GM23338 (cell line): ENCODE data around the gene EVI5L. TPM values are rescaled to one million over a fixed set of nuclear protein-coding genes. Genes with fewer than 3 reads are reported as not detected.

Source experiments
- ATAC-seq: fragments of 200-7000 bp; cut with Tn5 transposase; 3 replicates; pipeline ENCODE4 v1.9.1; 2020
- DNase-seq: peaks from one replicate; pipeline ENCODE4 v3.0.0-alpha.2; 2015; ENCODE audit warnings: low spot score
- H2AFZ ChIP-seq: fragments of 200-600 bp; sonication (generic); 2 replicates; pipeline ENCODE4 v1.8.0; 2016; ENCODE audit warnings: antibody characterized with exemption, mild to moderate bottlenecking, moderate library complexity
- H3F3A ChIP-seq: fragments of 200-600 bp; sonication (generic); replicated peaks from 2 replicates; pipeline ENCODE4 v1.8.0; 2017; ENCODE audit warnings: antibody characterized with exemption, mixed run types, low read depth
- H3K27ac ChIP-seq: fragments of 200-600 bp; sonication (generic); 2 replicates; pipeline ENCODE4 v1.6.1; 2016; ENCODE audit warnings: low read depth
- H3K27me3 ChIP-seq: fragments of 200-600 bp; sonication (generic); 2 replicates; pipeline ENCODE4 v1.8.0; 2016; ENCODE audit warnings: mild to moderate bottlenecking, mixed run types, moderate library complexity; ENCODE audit not compliant: insufficient read depth
- H3K36me3 ChIP-seq: fragments of 200-600 bp; sonication (generic); 2 replicates; pipeline ENCODE4 v1.8.0; 2016; ENCODE audit warnings: mild to moderate bottlenecking; ENCODE audit not compliant: insufficient read depth
- H3K4me1 ChIP-seq: fragments of 200-600 bp; sonication (generic); 2 replicates; pipeline ENCODE4 v1.8.0; 2016; ENCODE audit warnings: mild to moderate bottlenecking, moderate library complexity; ENCODE audit not compliant: insufficient read depth
- H3K4me2 ChIP-seq: fragments of 200-600 bp; sonication (generic); 2 replicates; pipeline ENCODE4 v1.7.1; 2017; ENCODE audit warnings: mixed run types
- H3K4me3 ChIP-seq: fragments of 200-600 bp; sonication (generic); 2 replicates; pipeline ENCODE4 v1.6.1; 2016; ENCODE audit warnings: mixed run types
- H3K79me2 ChIP-seq: fragments of 200-600 bp; sonication (generic); replicated peaks from 2 replicates; pipeline ENCODE4 v1.8.0; 2017; ENCODE audit warnings: mild to moderate bottlenecking; ENCODE audit not compliant: insufficient read depth
- H3K9me2 ChIP-seq: fragments of 200-600 bp; sonication (generic); 2 replicates; pipeline ENCODE4 v1.8.0; 2017; ENCODE audit not compliant: insufficient read depth
- H4K20me1 ChIP-seq: fragments of 200-600 bp; sonication (generic); replicated peaks from 2 replicates; pipeline ENCODE4 v1.8.0; 2017; ENCODE audit warnings: mild to moderate bottlenecking; ENCODE audit not compliant: insufficient read depth
- H3K27ac Mint-ChIP-seq: 2 replicates; pipeline ENCODE4 v1.8.0; 2020; ENCODE audit warnings: inconsistent platforms, mild to moderate bottlenecking, moderate library complexity, mixed read lengths
- H3K27me3 Mint-ChIP-seq: 3 replicates; pipeline ENCODE4 v1.8.0; 2022; ENCODE audit warnings: low read depth, mild to moderate bottlenecking, moderate library complexity, mixed read lengths, inconsistent platforms; ENCODE audit not compliant: insufficient read depth, poor library complexity
- H3K36me3 Mint-ChIP-seq: 3 replicates; pipeline ENCODE4 v1.8.0; 2021; ENCODE audit warnings: low read depth, mild to moderate bottlenecking, inconsistent platforms, moderate library complexity, mixed read lengths
- H3K4me1 Mint-ChIP-seq: 3 replicates; pipeline ENCODE4 v1.8.0; 2020; ENCODE audit warnings: mild to moderate bottlenecking, inconsistent platforms, mixed read lengths
- H3K4me3 Mint-ChIP-seq: 3 replicates; pipeline ENCODE4 v1.8.0; 2021; ENCODE audit warnings: moderate library complexity, mild to moderate bottlenecking, inconsistent platforms, mixed read lengths
- H3K9me3 Mint-ChIP-seq: 3 replicates; pipeline ENCODE4 v1.8.0; 2020; ENCODE audit warnings: moderate library complexity, mild to moderate bottlenecking, inconsistent platforms, mixed read lengths
- CREB1 ChIP-seq: fragments of 250-450 bp; sonication (Bioruptor Pico); IDR thresholded peaks from 2 replicates; pipeline ENCODE4 v1.5.0; 2020; ENCODE audit warnings: low read depth, mild to moderate bottlenecking, moderate library complexity
- ETS1 ChIP-seq: IDR thresholded peaks from 2 replicates; pipeline ENCODE4 v1.6.1; 2016; ENCODE audit warnings: antibody characterized with exemption
- EZH2 ChIP-seq: fragments of 200-600 bp; sonication (generic); IDR thresholded peaks from one replicate; pipeline ENCODE4 v1.8.0; 2017; ENCODE audit warnings: antibody characterized with exemption, mild to moderate bottlenecking, low read depth; ENCODE audit not compliant: unreplicated experiment
- JUNB ChIP-seq: IDR thresholded peaks from one replicate; pipeline ENCODE4 v1.6.1; 2016; ENCODE audit warnings: antibody characterized with exemption; ENCODE audit not compliant: unreplicated experiment
- NANOG ChIP-seq: IDR thresholded peaks from 2 replicates; pipeline ENCODE4 v1.6.1; 2016; ENCODE audit warnings: antibody characterized with exemption, borderline replicate concordance
- POLR2AphosphoS5 ChIP-seq: IDR thresholded peaks from 2 replicates; pipeline ENCODE4 v1.6.1; 2016; ENCODE audit warnings: antibody characterized with exemption, low read depth
- REST ChIP-seq: IDR thresholded peaks from one replicate; pipeline ENCODE4 v1.6.1; 2018; ENCODE audit warnings: antibody characterized with exemption; ENCODE audit not compliant: unreplicated experiment
- STAT1 ChIP-seq: IDR thresholded peaks from one replicate; pipeline ENCODE4 v1.6.1; 2016; ENCODE audit warnings: antibody characterized with exemption; ENCODE audit not compliant: unreplicated experiment
- ZNF114 ChIP-seq: fragments of 250-450 bp; sonication (Bioruptor Pico); IDR thresholded peaks from 2 replicates; pipeline ENCODE4 v1.5.0; 2020; ENCODE audit warnings: mild to moderate bottlenecking, moderate library complexity
- ZNF331 ChIP-seq: fragments of 250-450 bp; sonication (Bioruptor Pico); IDR thresholded peaks from 2 replicates; pipeline ENCODE4 v1.5.0; 2020; ENCODE audit warnings: low read depth, mild to moderate bottlenecking, moderate library complexity
- ZNF462 ChIP-seq: fragments of 250-450 bp; sonication (Bioruptor Pico); IDR thresholded peaks from 2 replicates; pipeline ENCODE4 v1.5.0; 2020; ENCODE audit warnings: mild to moderate bottlenecking, moderate library complexity
- polyA plus RNA-seq: library from polyadenylated mRNA; unstranded; fragments of >200 nt; fragmentation: Nextera tagmentation; extraction: Ambion mirVana; gene quantifications from 2 replicates; pipeline ENCODE4 v1.2.1, GENCODE V29; 2016
- total RNA-seq: library from RNA; depleted of rRNA; stranded (reverse); fragments of >200 nt; shearing (Covaris generic); gene quantifications from 2 replicates; pipeline ENCODE4 v1.2.3, GENCODE V29; 2014

Gene EVI5L
- total and polyA plus RNA-seq, 2 experiments from 2014 or later, result 4.5 to 16.2 TPM

DNA sequence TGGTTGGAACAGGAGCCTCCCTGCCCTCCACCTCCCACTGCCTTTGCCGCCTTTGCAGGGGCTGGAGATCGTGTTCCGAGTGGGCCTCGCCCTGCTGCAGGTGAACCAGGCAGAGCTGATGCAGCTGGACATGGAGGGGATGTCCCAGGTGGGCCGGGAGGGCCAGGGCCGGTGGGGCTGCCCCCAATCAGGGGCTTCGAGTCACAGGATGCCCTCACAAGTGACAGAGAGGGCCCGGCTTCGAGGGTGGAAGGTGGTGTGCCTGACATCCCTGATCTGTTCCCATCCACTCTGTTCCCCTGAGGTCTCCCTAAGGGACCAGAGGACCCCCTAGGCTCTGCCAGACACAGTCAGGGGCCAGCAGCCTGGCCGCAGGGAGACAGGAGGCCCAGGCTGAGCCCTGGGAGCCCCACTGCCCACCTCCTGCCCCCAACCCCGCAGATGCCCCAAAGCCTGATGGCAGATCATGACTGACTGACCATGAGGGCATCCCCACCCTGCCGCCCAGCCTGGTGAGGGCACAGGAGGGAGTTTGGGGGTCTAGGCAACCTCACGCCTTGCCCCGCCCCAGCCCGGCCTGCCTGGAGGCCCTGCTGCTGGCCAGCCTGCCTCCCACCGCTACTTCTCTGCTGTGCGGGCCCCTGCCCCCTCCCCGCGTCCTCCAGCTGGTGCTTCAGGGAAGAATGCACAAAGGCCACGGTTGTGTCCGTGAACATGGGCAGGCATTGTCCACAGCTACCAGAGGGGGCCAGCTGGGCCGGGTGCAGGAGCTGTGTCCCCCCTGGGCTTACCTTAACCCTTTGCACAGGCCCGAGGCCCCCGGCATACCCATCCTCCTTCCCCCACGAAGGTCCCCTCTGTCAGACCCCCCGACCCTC lies 21.8 kb downstream of the EVI5L start:
- H3K4me3 ChIP-seq, result no peak overlapping the region
- DNase-seq (no peak), ATAC-seq (no peak)
- TF ChIP-seq NANOG, result no peak
- TF ChIP-seq JUNB, result no peak
- TF ChIP-seq ZNF114 (CRISPR knock-in tag), result no peak
- TF ChIP-seq CREB1, result no peak
- TF ChIP-seq EZH2, result no peak
- TF ChIP-seq ETS1, result no peak
- no peak for TF ChIP-seq ZNF331 (CRISPR knock-in tag)
- no peak for TF ChIP-seq POLR2AphosphoS5
- no peak for TF ChIP-seq REST
- TF ChIP-seq ZNF462 (CRISPR knock-in tag), result no peak
- no peak for TF ChIP-seq STAT1
- no peak overlapping the region for H3K27ac ChIP-seq
- H3K9me3 Mint-ChIP-seq, result no peaks in the 10 kb centered on the region
- H3K9me2 ChIP-seq, result no peaks in the 10 kb centered on the region
- H3K4me2 ChIP-seq, result no peak overlapping the region
- H3K27me3 ChIP-seq, result no peaks in the 10 kb centered on the region; the same call in 1 of the 2 replicates
- H4K20me1 ChIP-seq, result no peaks in the 10 kb centered on the region
- H3K4me1 Mint-ChIP-seq, result peaks cover 17% of the 10 kb centered on the region
- H2AFZ ChIP-seq, result no peak overlapping the region
- no peak overlapping the region for H3K27ac Mint-ChIP-seq
- peaks cover 6% of the 10 kb centered on the region; the same call in 1 of the 2 replicates for H3K4me1 ChIP-seq
- H3K27me3 Mint-ChIP-seq, result peaks cover 19% of the 10 kb centered on the region
- no peak overlapping the region for H3K4me3 Mint-ChIP-seq
- H3K36me3 Mint-ChIP-seq, result no peaks in the 10 kb centered on the region; the same call in 2 of the 3 replicates
- no peaks in the 10 kb centered on the region for H3F3A ChIP-seq
- no peaks in the 10 kb centered on the region for H3K36me3 ChIP-seq
- H3K79me2 ChIP-seq, result no peaks in the 10 kb centered on the region
